Stimulated activated CD8-positive, alpha-beta memory T cell treated with anti-CD3 and anti-CD28 coated beads, Interleukin-7, amount 100 ng/mL, for 48 hours (primary cell): ENCODE data around the gene S100Z.
A peak's percentile ranks its signal among the peaks of the same experiment; 100 is the strongest.
"Not testable (repeated sequence)": the region's sequence is repeated elsewhere in the genome, so short reads cannot be mapped to it uniquely, and the experiment has no call there.

ENCODE experiments used
- DNase-seq, 2 donors: peaks; one replicate each; pipeline ENCODE4 v3.0.0-alpha.2; 2020; ENCODE audit warnings: low read depth in 1 of 2; ENCODE audit errors: extremely low read depth in 1 of 2

Gene S100Z

DNA sequence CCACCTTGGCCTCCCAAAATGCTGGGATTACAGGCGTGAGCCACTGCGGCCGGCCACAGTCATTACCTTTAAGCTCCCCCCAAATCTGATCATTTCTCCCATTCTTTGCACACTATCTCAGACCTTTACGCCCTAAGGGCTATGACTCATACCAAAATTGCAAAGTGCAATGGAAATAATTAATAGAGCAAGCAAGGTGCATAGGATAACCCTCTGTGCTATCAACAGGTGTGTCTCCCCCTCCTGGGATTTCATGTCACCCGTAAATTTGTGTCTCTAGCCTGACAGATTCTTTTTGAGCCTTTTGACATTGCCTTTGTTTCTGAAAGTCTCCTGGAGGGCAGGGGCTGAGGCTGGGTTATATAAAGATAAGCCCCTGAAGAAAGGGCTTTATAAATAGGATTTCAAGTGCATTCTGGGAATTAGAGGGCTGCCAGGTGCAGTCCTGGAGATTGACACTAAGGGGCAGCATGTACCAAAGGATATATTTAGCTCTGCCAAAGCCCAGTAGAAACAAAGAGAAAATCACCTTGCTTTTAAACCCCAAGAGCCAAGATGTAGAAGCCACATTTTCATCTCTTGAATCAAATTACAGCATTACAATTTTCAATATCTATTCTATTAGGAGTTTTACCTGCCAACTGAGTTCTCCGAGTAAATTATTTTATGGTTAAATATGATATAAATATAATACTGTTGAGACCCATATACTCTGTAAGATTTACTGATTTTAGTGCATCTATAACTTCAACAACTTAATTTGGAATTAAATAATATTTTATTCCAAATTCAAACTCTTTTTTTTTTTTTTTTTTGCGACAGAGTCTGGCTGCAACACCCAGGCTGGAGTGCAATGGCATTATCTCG, 18.2 kb downstream of the S100Z start:
- peak; percentile 14 to 16 for DNase-seq

DNA sequence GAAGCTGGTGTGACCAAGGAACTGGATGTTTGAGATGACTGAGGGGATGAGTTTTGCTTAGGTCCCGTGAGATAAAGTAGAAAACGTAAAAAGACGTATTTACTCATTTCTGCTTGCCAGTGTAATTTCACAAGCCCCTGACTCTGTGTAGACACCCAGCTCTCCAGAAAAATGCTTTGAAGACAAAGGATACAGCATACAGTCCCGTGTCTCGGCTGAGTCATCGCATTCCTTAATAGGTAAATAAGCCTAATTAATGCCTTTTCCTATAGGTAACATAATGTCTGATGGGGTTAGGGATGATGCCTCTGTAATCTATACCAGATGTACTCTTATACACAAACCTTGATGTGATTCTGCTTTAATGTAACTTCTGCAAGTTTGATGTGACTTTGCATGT, 20.2 kb downstream of the S100Z start:
- no peak for DNase-seq

DNA sequence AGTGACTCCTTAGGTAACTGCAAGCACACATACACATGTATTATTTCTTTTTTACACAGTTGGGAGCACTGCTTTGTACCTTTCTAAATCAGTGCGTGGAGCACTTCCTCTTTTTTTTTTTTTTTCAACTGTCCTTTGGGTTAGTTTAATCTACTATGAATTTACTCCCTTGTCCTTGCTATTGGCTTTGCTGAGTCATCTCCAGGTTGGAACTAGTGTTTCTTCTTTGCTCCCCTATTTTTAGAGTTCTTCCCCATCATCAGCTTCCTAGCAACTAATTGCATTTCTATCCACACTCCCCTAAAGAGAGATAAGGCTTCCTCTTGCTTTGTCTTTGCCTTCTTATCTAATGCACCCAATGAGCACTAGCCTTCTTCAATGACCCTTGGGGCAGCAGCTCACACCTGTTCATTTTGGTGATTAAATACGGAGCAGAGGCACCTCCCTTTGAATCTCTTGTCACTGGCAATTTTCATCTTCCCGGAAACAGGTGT, 24.3 kb downstream of the S100Z start:
- no peak for DNase-seq

DNA sequence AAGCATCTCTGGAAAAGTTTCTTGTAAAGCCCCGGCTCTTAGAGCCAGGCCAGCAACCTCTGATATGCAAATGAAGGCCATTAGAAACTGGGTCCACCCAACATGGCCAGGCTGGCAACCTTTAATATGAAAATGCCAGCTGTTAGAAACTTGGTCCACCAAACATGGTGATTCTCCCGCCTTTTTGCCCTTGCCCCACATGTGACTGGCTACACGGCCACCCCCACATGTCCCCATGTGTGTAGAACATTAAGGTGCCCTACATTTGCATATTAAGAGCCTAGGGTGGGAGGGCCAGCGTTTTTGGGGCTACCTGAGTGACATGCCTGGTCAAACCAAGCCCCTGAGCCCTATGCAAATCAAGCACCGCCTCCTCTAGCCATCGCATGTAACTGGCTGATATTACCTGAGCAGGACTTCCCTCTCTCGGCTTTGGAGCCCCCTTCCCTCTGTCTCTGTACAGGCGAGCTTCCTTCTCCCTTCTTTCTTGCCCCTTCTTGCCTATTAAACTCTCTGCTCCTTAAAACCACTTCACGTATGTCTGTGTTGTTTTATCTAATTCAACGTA, 39.0 kb downstream of the S100Z start:
- DNase-seq = no peak

DNA sequence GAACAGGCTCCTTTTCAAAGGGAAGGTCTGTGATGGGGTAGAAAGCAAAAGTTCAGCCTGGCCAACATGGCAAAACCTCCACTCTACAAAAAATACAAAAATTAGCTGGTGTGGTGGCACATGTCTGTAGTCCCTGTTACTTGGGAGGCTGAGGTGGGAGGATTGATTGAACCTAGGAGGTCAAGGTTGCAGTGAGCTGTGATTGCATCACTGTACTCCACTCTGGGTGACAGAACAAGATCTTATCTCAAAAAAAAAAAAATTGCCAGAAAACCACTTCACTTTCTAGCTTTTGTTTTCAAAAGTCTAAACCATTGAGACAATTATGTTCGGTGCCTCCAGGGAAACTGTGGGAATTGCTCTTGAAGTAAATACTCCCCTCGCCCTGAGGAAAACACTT, 43.5 kb downstream of the S100Z start:
- DNase-seq = no peak

DNA sequence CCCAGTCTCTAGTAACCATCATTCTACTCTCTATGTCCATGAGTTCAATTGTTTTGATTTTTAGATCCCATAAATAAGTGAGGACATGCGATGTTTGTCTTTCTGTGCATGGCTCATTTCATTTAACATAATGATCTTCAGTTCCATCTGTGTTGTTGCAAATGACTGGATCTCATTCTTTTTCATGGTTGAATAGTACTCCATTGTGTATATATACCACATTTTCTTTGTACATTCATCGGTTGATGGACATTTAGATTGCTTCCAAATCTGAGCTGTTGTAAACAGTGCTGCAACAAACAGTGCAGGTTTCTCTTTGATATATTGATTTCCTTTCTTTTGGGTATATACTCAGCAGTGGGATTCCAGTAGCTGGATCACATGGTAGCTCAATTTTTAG, 46.4 kb downstream of the S100Z start:
- no peak for DNase-seq

DNA sequence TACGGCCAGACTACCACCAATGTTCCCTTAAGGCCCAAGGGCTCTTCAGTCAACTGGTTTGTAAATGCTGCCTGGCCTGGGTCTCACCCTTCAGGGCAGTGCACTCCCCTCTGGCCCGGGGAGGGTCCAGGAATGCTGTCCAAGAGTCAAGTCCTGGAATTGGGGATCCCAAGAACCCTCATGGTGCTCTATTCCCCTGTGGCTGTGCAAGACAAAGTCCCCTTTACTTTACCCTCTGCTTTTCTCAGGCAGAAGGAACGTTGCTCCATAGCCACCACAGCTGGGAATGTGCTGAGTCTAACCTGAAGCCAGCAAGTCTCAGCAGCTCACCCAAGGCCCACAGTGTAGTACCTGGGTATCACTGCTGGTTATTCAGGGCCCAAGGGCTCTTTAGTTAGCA, 51.7 kb downstream of the S100Z start:
- no peak for DNase-seq

DNA sequence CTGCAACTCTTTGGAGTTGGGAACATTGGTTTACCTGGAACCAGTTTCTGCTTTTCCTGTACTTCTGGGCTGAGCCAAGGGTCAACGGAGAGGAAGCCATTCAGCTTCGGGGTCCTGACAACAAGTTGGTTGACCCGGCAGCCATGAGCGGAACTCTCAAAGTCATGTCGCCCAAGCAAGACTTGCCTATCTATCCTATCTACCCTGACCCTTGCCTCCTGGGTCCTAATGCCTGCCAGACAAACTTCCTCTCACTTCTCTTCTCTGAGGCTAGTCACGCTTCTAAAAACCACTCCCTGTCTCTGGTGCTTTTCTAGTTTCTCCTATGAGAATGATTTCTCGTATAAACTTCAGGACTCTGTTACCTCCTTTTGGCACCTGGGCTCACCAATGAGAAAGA, 58.4 kb downstream of the S100Z start:
- no peak for DNase-seq

DNA sequence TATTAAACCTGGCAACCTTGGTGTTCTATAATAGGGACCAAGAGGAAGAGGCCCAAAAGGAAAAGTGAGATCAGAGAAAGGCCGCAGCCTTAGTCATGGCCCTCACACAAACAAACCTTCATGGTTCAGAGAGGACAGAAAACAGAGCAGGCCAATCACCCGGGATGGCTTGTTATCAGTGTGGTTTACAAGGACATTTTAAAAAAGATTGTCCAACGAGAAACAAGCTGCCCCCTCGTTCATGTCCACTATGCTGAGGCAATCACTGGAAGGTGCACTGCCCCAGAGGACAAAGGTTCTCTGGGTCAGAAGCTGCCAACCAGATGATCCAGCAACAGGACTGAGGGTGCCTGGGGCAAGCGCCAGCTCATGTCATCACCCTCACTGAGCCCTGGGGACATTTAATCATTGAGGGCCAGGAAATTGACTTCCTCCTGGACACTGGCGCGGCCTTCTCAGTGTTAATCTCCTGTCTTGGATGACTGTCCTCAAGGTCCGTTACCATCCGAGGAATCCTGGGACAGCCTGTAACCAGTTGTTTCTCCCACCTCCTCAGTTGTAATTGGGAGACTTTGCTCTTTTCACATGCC, 60.6 kb downstream of the S100Z start:
- not testable (repeated sequence) for DNase-seq

DNA sequence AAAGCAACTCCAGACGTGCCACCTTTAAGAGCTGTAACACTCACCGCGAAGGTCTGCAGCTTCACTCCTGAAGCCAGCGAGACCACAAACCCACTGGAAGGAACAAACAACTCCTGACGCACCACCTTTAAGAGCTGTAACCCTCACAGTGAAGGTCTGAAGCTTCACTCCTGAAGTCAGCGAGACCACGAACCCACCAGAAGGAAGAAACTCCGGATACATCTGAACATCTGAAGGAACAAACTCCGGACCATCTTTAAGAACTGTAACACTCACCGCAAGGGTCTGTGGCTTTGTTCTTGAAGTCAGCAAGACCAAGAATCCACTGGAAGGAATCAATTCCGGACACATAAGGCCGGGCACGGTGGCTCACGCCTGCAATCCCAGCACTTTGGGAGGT, 64.9 kb downstream of the S100Z start:
- not testable (repeated sequence) for DNase-seq

DNA sequence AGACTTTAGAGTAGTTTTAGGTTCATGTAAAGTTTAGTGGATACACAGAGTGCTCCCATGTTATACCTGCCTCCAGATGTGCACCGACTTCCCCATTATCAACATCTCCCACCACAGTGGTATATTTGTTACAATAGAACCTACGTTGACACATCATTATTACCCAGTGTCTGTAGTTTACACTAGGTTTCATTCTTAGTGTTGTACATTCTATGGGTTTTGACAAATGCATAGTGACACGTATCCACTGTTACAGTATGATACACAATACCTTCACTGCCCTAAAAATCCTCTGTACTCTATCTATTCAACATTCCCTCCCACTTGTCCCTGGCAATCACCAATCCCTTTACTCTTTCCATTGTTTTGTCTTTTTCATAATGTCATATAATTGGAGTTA, 68.7 kb downstream of the S100Z start:
- no peak for DNase-seq

DNA sequence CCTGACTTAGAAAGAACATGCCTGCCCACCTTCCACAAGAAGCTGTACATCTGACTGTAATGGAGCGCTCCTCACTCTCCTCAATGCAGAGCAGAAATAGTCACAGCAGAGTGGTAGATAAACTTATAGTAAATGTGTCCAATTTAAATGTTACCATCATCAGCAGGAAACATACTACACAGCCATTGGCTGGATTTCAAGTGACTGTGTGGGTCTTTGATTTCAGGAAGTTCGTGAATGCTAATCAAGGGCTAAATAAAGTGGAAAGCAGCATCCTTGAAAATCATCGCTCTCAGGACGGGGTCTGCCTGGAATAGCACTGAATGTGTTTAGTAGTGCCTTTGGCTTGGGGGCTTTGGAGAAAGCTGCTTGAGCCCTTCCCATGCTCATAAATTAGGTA, 70.7 kb downstream of the S100Z start:
- DNase-seq = no peak

DNA sequence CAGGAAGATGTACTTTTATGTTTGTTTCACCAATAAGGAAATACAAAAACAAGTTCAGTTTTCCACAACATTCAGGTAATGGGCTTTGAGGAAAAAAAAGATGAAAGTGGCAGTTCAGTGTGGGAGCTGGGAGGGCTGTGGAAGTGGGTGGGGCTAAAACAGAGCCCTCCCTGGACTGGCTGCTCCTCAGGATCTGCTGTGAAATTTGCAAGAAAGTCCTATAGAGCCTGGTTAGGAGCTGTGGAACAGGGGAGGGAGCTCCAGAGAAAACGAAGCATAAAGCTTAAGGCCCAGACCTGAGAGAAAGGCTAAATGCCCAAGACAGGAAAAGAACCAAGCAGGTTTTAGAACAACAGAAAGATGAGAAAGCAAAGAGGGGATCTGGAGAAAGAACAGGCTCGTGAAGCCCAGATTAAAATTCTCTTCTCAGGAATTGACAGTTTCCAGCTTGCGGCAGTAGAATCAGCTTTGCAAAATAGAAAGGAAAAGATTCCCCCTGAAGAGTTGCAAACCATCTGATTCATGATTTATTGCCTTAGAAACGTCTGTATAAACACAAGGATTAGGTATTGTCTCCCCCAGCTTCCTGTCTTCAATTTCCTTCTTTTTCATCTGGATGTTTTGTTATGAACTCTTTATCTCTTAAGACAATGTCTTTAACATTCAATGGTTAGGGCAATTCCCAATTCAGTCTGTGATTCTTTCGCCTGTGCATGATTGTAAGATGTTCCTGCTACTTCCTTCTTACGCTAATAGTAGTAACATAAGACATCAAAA, 76.7 kb downstream of the S100Z start:
- DNase-seq = no peak

DNA sequence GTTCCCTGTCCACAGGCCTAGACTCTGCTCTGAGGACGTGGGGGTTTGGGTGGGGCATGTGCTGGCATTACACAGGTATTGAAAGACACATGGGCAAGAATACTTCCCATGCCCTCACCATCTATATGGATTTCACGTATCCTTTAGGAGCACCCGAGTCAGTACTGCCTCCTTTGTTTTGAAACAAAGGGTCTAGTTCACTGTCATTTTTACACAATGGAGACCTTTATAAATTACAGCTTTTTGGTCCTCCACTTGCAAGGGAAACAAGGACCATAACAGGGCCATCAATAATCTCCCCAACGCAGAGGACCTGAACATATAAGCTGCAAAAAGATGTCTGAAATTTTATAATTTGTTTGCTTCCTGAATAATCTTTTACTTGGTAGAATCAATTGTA, 78.1 kb downstream of the S100Z start:
- no peak for DNase-seq

DNA sequence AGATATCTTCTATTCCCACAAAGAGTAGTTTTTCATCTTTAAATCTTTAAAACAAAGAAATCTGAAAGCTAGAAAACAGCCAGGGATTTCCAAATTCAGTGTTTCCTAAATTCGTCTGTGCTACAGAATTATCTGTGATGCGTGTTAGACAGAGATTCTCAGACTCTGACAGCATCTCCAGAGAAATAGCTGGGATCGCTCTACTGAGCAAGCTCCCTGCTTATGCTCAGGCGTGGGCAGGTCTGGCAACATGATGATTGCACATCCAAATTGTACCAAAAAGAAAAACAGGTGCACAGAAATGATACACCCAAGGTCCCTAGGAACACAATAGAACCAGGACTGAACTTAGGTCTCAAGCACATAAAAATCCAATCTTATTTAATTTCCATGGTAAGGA, 80.3 kb downstream of the S100Z start:
- no peak for DNase-seq

DNA sequence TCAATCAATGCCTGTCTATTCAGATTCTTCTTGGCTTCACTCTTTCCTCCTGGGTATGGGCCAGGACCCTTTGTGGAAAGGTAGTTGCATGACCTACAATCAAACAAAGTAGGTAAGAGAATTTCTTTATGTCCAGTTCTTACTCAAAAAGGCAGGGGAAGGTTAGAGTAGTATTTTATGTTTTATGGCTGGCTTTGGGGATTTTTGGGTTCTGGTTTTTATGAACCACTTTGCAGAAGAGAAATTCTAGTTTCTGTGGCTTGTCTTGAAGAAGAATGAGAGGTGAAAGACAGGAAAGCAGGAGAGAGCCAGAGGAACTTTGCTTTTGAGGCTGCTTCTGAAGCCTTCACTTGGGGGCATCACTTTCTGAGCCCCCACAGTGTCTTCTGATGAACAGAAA, 88.4 kb downstream of the S100Z start:
- DNase-seq = no peak

DNA sequence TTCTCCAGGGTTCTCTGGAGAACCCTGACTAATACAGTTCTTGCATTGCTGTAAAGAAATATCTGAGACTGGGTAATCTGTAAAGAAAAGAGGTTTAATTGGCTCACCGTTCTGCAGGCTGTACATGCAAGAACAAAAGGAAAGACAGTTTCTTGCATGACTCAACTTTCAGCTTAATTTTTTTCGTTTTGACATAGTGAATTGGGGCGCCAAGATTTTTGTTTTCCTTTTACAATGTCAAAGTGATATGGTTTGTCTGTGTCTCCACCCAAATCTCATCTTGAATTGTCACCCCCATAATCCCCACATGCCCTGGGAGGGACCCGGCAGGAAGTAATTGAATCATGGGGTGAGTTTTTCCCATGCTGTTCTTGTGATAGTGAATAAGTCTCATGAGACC, 91.2 kb downstream of the S100Z start:
- DNase-seq = no peak

DNA sequence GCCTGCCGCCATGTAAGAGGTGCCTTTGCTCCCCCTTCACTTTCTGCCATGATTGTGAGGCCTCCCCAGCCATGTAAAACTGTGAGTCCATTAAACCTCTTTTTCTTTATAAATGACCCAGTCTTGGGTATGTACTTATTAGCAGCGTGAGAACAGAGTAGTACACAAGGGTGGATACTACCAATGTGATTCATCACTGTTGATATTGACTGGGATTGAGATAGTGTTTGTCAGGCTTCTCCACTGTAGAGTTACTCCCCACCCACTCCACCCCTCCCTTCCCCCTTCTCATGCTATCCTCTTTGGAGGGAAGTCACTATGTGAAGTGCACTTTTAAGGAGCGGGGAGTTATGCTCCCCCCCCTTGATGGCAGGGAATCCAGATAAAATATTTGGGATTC, 91.6 kb downstream of the S100Z start:
- no peak for DNase-seq

DNA sequence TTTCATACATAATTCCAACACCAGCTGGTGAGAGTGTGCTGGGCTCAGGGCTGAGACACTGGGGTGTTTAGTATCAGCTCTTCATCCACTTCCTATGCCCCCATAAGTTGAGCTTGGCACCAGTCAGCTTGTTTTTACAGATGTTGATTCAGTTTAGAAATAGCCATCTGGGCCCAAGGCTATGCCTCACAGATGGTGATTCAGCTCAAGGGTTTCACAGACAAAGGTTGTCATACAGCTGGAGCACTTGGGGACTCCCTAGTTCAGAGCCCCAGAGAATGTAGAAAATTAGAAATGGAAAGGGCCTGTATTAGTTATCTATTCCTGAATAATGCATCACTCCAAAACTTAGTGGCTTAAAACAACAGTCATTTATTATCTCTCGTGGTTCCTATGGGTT, 92.8 kb downstream of the S100Z start:
- DNase-seq = no peak

DNA sequence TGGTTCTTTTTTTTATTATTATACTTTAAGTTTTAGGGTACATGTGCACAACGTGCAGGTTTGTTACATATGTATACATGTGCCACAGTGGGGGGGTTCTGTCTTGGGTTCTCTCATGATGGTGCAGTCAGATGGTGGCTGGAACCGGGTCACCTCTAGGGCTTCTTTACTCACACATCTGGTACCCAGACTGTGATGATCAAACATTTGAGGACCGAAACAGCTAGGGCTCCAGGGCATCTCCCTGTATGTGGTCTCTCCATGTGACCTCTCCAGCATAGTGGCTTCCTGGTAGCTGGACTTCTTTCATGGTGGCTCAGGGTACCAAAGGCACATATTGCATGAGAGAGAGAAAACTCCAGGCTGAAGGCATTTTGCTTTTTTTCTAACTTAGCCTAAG, 93.2 kb downstream of the S100Z start:
- DNase-seq = no peak

DNA sequence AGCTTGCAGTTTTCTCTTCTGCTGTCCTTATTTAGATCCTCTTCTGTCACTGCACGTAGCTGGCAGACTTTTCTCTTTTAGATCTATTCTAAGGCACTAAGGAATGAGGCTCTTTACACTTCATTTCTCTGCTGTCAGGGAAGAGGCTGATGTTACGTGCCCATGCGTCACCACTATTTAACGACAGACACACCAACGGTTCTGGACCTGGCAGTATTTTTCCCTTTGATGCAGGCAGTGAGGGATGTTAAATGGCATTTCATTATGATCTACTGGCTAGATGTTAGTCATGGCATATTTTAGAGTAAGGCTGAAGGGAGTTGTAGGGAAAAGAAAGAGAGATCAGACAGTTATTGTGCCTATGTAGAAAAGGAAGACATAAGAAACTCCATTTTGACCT, 94.8 kb downstream of the S100Z start:
- no peak for DNase-seq
